Panc1 (cell line): ENCODE measurements around the gene TMEM273. TPM values are rescaled to one million over a fixed set of nuclear protein-coding genes. Genes with fewer than 3 reads are reported as not detected.

Experiments used
- ATAC-seq: fragments of 200-7000 bp; cut with Tn5 transposase; 2 replicates; pipeline ENCODE4 v1.9.1; 2020; ENCODE audit warnings: mild to moderate bottlenecking, moderate library complexity
- BruUV-seq: library from RNA; stranded (reverse); fragments of 400-500 nt; replicated peaks from 2 replicates; lab custom pipeline; 2021; lab: Mats Ljungman, UMichigan
- CTCF ChIA-PET: fragments of 300-600 bp; sonication (Branson Sonifier 250); formaldehyde crosslinking; loops from one replicate; lab custom pipeline; 2022; ENCODE audit warnings: antibody characterized with exemption; lab: Charles Lee
- POLR2A ChIA-PET: fragments of 300-600 bp; sonication (Branson Sonifier 250); formaldehyde crosslinking; loops from one replicate; lab custom pipeline; 2022; ENCODE audit warnings: antibody characterized with exemption; lab: Charles Lee
- DNase-seq: peaks from one replicate; pipeline ENCODE4 v3.0.0-alpha.2; 2010; ENCODE audit warnings: low read depth, low spot score
- H3K27ac ChIP-seq: 2 replicates; pipeline ENCODE4 v1.5.1; 2011; ENCODE audit warnings: mild to moderate bottlenecking, low read length, inconsistent platforms
- H3K27me3 ChIP-seq: fragments of 200-500 bp; sonication (Bioruptor generic); 2 replicates; pipeline ENCODE4 v1.6.0; 2014; ENCODE audit warnings: low read length, inconsistent platforms; ENCODE audit not compliant: control insufficient read depth, insufficient read depth
- H3K36me3 ChIP-seq: fragments of 200-500 bp; sonication (Bioruptor generic); 2 replicates; pipeline ENCODE4 v1.5.1; 2014; ENCODE audit warnings: inconsistent platforms, mild to moderate bottlenecking, low read length, moderate library complexity; ENCODE audit not compliant: control insufficient read depth, insufficient read depth
- H3K4me1 ChIP-seq: 2 replicates; pipeline ENCODE4 v1.5.1; 2011; ENCODE audit warnings: inconsistent platforms, mild to moderate bottlenecking, low read length, moderate library complexity; ENCODE audit not compliant: control insufficient read depth, insufficient read depth
- H3K4me3 ChIP-seq, 2 experiments: 2 replicates each; pipeline ENCODE4 v1.5.1; 2011 to 2012; ENCODE audit warnings: low read depth in 2 of 2, low read length in 2 of 2, mild to moderate bottlenecking in 2 of 2, inconsistent platforms in 1 of 2, moderate library complexity in 1 of 2
- H3K9me3 ChIP-seq: fragments of 200-500 bp; sonication (Bioruptor generic); 2 replicates; pipeline ENCODE4 v1.5.1; 2014; ENCODE audit warnings: low read depth, mild to moderate bottlenecking, inconsistent platforms, low read length, moderate library complexity; ENCODE audit not compliant: control insufficient read depth, insufficient read depth
- POLR2AphosphoS5 ChIP-seq: IDR thresholded peaks from 2 replicates; pipeline ENCODE4 v1.6.1; 2012; ENCODE audit warnings: mild to moderate bottlenecking, low read depth, low read length, moderate library complexity
- SIN3A ChIP-seq: IDR thresholded peaks from 2 replicates; pipeline ENCODE4 v1.6.1; 2012; ENCODE audit warnings: low read depth, mild to moderate bottlenecking, low read length, moderate library complexity, borderline replicate concordance; ENCODE audit not compliant: insufficient read depth
- TCF7L2 ChIP-seq: IDR thresholded peaks from 2 replicates; pipeline ENCODE4 v1.6.1; 2011; ENCODE audit warnings: mild to moderate bottlenecking, low read depth, low read length, inconsistent platforms
- in situ Hi-C: cut with HindIII; loops from 2 replicates; pipeline ENCODE4 v1.10.0; 2016; ENCODE audit warnings: low sequenced_read_pairs, low pct_unique_long_range_greater_than_20kb
- intact Hi-C: fragments of 100-400 bp; cut with micrococcal nuclease; formaldehyde crosslinking; loops from one replicate; pipeline ENCODE4 v1.10.0; 2022; ENCODE audit not compliant: unreplicated experiment
- total RNA-seq: library from RNA; stranded (reverse); gene quantifications from one replicate; pipeline ENCODE4 v1.2.1, GENCODE V29; 2021; ENCODE audit not compliant: unreplicated experiment
- TF ChIP-seq, protein P1 (sequence below), 2 experiments: IDR thresholded peaks; 2 replicates each; pipeline ENCODE4 v1.6.1; 2011 to 2012; ENCODE audit warnings: low read depth in 2 of 2, control low read depth in 1 of 2, low read length in 1 of 2, mild to moderate bottlenecking in 1 of 2, moderate library complexity in 1 of 2; ENCODE audit not compliant: insufficient read depth in 1 of 2
- TF ChIP-seq, protein P2 (sequence below): fragments of 450-650 bp; IDR thresholded peaks from 2 replicates; pipeline ENCODE4 v1.5.1; 2017; ENCODE audit warnings: mild to moderate bottlenecking

Gene TMEM273
- total RNA-seq, 1 experiment from 2014 or later: 0.23 TPM

DNA sequence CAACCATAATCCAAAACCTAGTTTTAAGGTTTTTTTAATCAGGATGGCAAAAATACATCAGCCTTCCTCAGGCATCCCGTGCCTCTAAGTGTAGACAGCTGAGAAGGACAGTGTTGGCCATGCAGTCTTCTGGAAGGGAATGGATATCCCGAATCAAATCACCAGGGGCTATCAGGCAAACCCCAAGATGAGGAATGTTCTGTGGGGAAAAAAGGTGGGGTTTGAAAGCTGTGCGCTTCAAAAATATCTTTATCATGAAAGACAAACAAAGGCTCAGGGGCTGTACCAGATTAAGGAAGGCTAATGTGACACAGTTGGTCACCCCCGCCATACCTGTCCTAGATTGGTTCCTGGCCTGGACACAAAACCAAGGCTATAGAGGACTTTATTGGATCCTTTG, 5.4 kb downstream of the TMEM273 start:
- POLR2A ChIA-PET: no interaction called here
- Histone ChIP-seq H3K27me3 (peaks cover 15% of the 10 kb centered on the region), H3K27ac (no peak overlapping the region), H3K9me3 (no peaks in the 10 kb centered on the region), H3K36me3 (no peaks in the 10 kb centered on the region), H3K4me3 (no peak overlapping the region), H3K4me1 (no peaks in the 10 kb centered on the region)
- no peak for DNase-seq
- no TSS peak for BruUV-seq
- intact Hi-C loops (no loop called here), in situ Hi-C loops (no loop called here)
- CTCF ChIA-PET: no interaction called here
- no peak for ATAC-seq
- no peak for TF ChIP-seq SIN3A
- TF ChIP-seq TCF7L2: no peak
- TF ChIP-seq, protein P1, sequence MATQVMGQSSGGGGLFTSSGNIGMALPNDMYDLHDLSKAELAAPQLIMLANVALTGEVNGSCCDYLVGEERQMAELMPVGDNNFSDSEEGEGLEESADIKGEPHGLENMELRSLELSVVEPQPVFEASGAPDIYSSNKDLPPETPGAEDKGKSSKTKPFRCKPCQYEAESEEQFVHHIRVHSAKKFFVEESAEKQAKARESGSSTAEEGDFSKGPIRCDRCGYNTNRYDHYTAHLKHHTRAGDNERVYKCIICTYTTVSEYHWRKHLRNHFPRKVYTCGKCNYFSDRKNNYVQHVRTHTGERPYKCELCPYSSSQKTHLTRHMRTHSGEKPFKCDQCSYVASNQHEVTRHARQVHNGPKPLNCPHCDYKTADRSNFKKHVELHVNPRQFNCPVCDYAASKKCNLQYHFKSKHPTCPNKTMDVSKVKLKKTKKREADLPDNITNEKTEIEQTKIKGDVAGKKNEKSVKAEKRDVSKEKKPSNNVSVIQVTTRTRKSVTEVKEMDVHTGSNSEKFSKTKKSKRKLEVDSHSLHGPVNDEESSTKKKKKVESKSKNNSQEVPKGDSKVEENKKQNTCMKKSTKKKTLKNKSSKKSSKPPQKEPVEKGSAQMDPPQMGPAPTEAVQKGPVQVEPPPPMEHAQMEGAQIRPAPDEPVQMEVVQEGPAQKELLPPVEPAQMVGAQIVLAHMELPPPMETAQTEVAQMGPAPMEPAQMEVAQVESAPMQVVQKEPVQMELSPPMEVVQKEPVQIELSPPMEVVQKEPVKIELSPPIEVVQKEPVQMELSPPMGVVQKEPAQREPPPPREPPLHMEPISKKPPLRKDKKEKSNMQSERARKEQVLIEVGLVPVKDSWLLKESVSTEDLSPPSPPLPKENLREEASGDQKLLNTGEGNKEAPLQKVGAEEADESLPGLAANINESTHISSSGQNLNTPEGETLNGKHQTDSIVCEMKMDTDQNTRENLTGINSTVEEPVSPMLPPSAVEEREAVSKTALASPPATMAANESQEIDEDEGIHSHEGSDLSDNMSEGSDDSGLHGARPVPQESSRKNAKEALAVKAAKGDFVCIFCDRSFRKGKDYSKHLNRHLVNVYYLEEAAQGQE (IDR thresholded peaks at IDR 0.05; ENCODE audit: insufficient read depth in 1 of 2, low read depth in 2 of 2, low read length in 1 of 2): no peak
- TF ChIP-seq, protein P2, sequence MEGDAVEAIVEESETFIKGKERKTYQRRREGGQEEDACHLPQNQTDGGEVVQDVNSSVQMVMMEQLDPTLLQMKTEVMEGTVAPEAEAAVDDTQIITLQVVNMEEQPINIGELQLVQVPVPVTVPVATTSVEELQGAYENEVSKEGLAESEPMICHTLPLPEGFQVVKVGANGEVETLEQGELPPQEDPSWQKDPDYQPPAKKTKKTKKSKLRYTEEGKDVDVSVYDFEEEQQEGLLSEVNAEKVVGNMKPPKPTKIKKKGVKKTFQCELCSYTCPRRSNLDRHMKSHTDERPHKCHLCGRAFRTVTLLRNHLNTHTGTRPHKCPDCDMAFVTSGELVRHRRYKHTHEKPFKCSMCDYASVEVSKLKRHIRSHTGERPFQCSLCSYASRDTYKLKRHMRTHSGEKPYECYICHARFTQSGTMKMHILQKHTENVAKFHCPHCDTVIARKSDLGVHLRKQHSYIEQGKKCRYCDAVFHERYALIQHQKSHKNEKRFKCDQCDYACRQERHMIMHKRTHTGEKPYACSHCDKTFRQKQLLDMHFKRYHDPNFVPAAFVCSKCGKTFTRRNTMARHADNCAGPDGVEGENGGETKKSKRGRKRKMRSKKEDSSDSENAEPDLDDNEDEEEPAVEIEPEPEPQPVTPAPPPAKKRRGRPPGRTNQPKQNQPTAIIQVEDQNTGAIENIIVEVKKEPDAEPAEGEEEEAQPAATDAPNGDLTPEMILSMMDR: no peak
- TF ChIP-seq POLR2AphosphoS5: no peak

DNA sequence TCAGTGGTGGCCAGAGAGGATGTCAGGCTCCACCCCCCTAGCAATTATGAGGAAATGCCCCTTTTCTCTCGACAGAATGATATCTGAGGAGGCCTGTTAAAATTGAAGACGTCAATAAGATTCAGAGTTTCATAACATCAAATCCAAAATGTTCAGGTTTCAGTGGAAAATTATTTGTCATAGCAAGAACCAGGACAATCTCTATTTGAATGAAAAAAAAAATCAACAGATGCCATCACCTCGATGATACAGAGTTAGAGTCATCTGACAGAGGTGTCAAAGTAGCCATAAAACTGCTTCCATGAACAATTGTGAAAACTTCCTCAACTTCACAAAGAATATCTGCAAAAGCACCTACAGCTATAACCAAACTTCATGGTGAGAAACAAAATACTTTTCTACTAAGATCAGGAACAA, 7.7 kb downstream of the TMEM273 start:
- H3K27ac ChIP-seq: no peak overlapping the region
- no peaks in the 10 kb centered on the region for H3K9me3 ChIP-seq
- no peaks in the 10 kb centered on the region for H3K4me1 ChIP-seq
- ATAC-seq: no peak
- peaks cover 9% of the 10 kb centered on the region; the same call in 1 of the 2 replicates for H3K27me3 ChIP-seq
- intact Hi-C loops: no loop called here
- H3K36me3 ChIP-seq: no peaks in the 10 kb centered on the region
- POLR2A ChIA-PET: no interaction called here
- TF ChIP-seq, protein P1 (IDR thresholded peaks at IDR 0.05; ENCODE audit: insufficient read depth in 1 of 2, low read depth in 2 of 2, low read length in 1 of 2): no peak
- TF ChIP-seq, protein P2: no peak
- TF ChIP-seq TCF7L2 (no peak), SIN3A (no peak), POLR2AphosphoS5 (no peak)
- no peak overlapping the region for H3K4me3 ChIP-seq
- BruUV-seq: no TSS peak
- in situ Hi-C loops: no loop called here
- DNase-seq: no peak
- CTCF ChIA-PET: no interaction called here
